DMS53 treated with DMSO at 0.1 percent for 48 hours (cell line): ENCODE data around the gene RNF8.
A peak's percentile ranks its signal among the peaks of the same experiment; 100 is the strongest.

Experiments
- DNase-seq: peaks from one replicate; lab custom pipeline; 2025; ENCODE audit not compliant: unreplicated experiment; lab: John Stamatoyannopoulos, UW

RNF8 gene

GRCh38 chr6:37357288-37357687 is 3.5 kb downstream of the RNF8 start:
- no peak for DNase-seq

GRCh38 chr6:37357860-37358259 is 4.1 kb downstream of the RNF8 start:
- no peak for DNase-seq

DNA sequence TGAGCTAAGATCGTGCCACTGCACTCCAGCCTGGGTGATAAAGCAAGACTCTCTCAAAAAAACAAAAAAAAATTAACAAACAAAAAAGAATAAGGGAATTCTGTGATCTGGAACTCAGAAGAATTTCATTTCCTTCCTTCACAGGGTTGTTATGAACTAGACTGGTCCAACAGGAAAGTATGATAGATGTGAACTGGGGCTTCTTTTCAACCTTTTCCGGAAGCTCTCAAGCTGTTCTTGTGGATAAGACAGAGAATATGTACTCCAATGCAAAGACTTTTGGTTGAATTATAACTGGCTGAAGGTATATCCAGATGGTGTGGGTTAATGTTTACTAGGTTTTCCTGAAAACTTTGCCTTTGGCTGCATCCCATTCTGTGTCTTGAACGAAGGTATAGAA is 5.3 kb downstream of the RNF8 start:
- no peak for DNase-seq

DNA sequence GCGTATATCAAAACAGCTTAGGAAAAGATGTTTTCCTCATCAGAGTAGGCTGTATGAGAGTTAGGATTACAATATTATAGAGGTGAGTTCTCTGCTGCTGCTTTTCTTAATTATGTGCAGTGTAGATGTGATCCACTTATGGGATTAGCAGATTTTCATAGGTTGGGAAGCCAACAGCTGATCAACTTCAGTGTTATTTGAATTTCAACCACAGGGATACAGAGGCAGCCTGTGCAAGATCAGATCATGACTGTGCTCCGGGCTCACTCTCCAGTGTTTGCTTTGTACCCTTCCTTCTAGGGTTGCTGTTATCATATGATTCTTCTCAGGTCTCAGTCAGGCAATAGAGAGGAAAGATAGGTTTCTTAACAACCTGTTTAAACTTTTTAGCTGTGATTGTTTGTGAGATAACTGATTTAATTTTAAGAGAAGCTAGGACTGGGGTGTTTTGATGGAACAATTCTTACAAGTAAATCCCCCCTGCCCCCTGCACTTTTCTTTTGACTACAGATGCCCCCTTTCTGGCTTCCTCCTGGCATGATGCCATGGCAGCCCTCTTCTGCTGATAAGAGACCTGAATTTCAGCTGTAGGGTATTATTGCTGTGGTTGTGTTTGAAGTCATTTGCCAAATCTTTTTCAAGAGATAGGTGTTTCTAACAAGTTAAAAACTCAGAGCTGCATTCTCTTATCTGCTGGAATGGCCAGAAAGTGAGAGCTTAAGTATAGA is 8.5 kb downstream of the RNF8 start:
- no peak for DNase-seq

DNA sequence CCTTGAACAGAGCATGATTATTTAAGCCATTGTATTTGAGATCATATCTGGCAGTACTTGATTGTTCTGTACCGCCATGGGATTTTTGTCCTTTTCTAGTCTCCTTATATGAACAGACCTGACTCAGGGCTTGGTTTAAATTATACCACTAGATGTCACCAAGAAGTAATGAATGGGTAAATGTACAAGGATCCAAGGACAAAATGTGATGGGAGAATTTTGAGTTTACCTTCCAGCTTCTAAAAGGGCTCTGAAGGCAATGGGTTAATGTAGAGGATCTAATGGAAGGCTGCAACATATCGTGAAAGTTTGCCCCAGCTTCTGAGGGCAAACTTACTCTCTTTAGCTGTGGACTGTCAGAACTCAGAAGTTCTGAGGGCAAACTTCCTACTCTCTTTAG is 12.0 kb downstream of the RNF8 start:
- no peak for DNase-seq

DNA sequence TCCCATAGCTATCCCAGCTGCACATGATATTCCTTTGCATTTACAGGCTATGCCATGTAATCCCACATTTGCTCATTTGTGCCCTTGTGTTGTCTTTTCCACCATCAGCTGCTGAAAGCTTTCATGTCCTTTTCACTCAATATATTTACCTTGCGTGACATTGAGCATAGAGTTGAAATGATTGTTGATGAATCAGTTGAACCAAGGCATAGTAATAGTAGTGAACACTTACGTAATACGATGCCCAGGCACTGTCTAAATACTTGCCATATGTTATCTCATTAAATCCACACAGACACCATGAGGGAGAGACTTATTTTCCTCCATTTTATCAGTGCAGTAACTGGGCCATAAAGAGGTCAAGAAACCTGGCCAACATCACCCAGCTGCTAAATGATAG is 13.1 kb downstream of the RNF8 start:
- DNase-seq = no peak

DNA sequence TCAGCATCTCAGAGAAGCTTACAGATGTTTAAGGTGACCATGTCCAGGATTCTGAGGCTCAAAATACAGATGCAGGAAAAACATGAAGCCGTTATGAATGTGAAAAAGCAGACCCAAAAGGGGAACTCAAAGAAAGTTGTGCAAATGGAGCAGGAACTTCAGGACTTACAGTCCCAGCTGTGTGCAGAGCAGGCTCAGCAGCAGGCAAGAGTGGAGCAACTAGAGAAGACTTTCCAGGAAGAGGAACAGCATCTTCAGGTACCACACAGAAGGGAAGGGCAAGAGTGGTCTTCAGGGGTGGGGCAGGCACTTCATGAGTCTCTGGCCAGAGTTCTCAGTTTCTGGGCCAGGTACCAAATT is 15.2 kb downstream of the RNF8 start:
- no peak for DNase-seq

- no peak for DNase-seq
These were observed 15.8 kb downstream of the RNF8 start for GRCh38 chr6:37369321-37370201.

DNA sequence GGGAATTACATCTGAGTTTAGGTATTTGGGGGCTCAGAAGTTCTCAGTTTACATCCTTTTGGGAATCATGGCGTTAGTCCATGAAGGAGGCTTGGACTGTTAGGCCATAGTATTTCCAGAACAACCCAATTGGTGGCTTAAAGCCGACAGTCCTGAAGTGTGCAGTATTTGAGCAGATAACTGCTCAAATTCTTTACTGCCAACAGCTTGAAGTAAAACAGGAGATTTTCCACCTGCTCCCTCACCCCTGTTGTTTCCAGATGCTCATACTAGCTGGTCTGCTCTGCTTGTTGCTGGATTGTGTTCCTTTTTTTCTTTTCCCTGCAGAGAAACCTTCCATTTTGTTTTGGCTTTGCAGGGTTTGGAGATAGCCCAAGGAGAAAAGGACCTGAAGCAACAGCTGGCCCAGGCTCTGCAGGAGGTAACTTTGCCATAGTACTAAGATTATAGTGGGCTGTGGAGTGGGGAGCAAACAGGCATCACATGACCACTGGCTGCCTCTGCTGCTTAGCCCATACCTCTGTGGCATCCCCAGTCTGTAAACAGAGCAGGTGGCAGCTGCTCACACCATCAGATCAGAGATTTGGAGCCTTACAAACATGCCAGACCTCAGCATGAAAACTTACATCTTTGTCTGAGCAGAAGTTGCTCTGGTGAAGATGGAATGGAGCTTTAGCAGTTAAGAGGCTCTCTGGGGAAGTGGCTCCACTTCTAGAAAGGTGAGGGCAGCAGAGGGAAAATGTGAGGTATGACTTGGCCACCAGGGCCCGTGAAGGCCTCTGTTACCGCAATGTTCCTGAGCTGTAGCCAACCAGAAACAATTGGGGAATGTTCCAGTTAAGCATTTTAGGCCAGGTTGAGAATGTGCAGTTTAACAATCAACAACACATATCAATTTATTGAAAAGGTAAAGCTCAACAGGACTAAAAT is 17.6 kb downstream of the RNF8 start:
- DNase-seq = no peak

DNA sequence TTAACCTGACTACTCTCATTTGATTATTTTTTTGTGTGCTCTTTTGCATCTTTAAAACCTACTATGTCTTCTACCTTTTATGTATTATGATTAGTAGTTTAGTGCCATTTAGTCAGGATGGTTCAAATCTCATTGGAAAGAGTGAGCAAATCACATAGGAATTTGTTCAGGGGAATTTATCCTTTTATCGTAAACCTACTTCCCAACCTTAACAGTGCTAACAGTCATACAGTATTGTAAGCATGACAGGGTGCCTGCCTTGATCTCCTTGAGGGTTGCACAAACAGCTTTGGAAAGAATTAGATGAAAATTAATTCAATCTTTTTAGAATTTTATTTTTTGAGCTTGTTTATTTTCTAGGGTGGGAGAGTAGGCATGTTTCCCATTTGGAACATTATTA is 18.3 kb downstream of the RNF8 start:
- DNase-seq = no peak

GRCh38 chr6:37373822-37374471 is 20.2 kb downstream of the RNF8 start:
- DNase-seq = no peak

- DNase-seq = no peak
These were observed 21.6 kb downstream of the RNF8 start for GRCh38 chr6:37375376-37375775.

GRCh38 chr6:37376078-37376743 is 22.4 kb downstream of the RNF8 start:
- no peak for DNase-seq

DNA sequence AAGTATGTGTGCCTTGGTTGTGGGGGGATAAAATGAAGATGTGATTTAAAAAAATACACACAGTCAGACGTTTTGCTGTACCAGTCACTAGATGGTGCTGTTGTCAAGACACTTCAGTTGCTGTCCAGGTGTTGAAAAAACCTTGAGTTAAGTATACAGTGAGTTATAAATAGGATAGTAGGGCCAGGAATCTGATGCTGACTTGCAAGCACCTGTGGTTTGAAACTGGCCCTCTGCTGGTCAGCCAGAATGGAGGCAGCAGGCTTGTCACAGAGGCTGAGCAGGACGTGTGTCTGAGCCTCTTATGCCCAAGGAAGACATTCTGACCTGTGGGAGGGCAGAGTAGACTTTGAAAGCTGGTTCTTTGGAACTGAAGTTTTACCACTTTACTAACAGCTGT is 27.8 kb downstream of the RNF8 start:
- DNase-seq = peak; percentile 78

GRCh38 chr6:37382994-37383765 is 29.4 kb downstream of the RNF8 start:
- no peak for DNase-seq

GRCh38 chr6:37388578-37388977 is 34.8 kb downstream of the RNF8 start:
- no peak for DNase-seq

- no peak for DNase-seq
These were observed 36.1 kb downstream of the RNF8 start for GRCh38 chr6:37389857-37390256.

DNA sequence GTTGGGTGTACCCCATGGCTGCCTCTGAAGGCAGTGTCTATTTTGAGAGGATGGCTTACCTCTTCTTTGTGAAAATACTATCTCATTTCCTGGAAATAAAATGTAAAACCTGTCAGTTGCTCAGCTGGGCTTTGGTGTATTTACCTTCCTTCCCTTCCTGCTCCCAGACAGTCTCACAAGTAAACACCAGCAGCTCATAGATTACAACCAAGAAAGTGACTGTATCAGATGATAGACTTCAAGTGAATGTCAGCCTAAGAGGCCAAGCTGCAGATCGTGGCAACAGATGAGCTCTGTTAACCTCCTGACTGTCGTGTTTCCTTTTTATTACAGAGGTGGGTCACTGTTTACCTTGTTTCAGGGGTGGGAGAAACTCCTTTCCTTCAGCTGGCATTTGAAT is 37.3 kb downstream of the RNF8 start:
- no peak for DNase-seq

DNA sequence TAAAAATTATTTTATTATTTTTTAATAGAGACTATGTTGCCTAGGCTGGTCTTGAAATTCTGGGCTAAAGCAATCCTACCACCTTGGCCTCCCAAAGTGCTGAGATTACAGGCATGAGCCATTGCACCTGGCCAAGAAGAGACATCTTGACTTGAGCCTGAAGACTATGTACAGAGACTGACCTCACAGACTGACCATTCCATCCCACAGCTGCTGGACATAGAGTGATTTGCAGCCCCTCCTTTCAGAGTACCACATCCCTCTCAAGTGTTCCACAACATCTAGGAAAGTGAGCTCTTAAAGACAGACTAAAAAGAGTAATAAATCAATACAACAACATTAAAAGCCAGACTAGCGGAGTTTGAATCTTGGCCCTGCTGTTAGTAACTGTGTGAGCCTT is 39.0 kb downstream of the RNF8 start:
- no peak for DNase-seq
